Measurements from ENCODE around the gene CNKSR2. TPM values are rescaled to one million over a fixed set of nuclear protein-coding genes. Genes with fewer than 3 reads are reported as not detected.
"Not testable (repeated sequence)": the region's sequence is repeated elsewhere in the genome, so short reads cannot be mapped to it uniquely, and the experiment has no call there.

The CNKSR2 gene
- total and polyA plus RNA-seq, 2 experiments from 2014 or later = 1.5 to 10.3 TPM

DNA sequence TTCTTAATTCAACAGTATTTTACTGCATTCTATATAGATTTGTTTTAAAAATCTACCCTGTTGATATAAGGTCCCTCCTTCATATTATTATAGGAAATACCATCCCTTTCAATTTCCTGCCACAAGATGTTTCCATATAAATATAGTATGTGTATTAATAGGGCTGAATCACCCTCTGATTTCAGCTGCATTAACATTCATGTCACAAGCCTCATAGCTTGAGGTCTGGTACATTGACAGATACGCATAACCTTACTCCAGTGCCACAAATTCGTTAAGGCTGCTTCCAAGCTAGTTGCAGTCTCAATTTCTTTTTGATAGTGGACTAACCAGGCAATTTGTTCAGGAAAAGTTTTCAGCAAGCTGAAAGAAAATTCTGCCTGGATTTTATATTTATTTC is 155.6 kb downstream of the CNKSR2 start:
- H3K9me2 ChIP-seq (replicated peaks; ENCODE audit: insufficient read depth) = no peaks in the 10 kb centered on the region

DNA sequence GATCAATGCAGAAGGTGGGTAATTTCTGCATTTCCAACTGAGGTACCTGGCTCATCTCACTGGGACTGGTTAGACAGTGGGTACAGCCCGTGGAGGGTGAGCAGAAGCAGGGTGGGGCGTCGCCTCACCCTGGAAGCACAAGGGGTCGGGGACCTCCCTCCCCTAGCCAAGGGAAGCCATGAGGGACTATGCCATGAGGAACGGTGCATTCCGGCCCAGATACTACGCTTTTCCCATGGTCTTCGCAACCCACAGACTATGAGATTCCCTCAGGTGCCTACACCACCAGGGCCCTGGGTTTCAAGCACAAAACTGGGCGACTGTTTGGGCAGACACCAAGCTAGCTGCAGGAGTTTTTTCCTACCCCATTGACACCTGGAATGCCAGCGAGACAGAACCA is 170.4 kb downstream of the CNKSR2 start:
- H3K4me1 ChIP-seq (ENCODE audit: insufficient read depth); H3K9me2 ChIP-seq (replicated peaks; ENCODE audit: insufficient read depth); H2AFZ ChIP-seq; H3K4me3 ChIP-seq; H4K20me1 ChIP-seq (ENCODE audit: insufficient read depth, poor library complexity, severe bottlenecking); H3K79me2 ChIP-seq; H3K4me2 ChIP-seq; H3K27me3 ChIP-seq; H3K36me3 ChIP-seq (replicated peaks; ENCODE audit: insufficient read depth, low read depth); H3K27ac ChIP-seq; H3K9me3 ChIP-seq (ENCODE audit: low read depth); DNase-seq (ENCODE audit: low spot score): not testable (repeated sequence)
- WGBS (ENCODE audit: low lambda C conversion rate, missing lambda C conversion rate) = 86% methylated on average over 10 of the region's 10 CpGs

More for the DNA sequence above, 155.6 kb downstream of the CNKSR2 start:
- H3K36me3 ChIP-seq (replicated peaks; ENCODE audit: insufficient read depth, low read depth) = no peaks in the 10 kb centered on the region
- H3K9me3 ChIP-seq (ENCODE audit: low read depth) = no peaks in the 10 kb centered on the region
- H4K20me1 ChIP-seq (ENCODE audit: insufficient read depth, poor library complexity, severe bottlenecking) = no peaks in the 10 kb centered on the region
- WGBS (ENCODE audit: low lambda C conversion rate, missing lambda C conversion rate) = 56% methylated on average over 2 of the region's 2 CpGs
- H3K27me3 ChIP-seq = no peaks in the 10 kb centered on the region
- no peak overlapping the region for H3K4me2 ChIP-seq
- no peak overlapping the region for H2AFZ ChIP-seq
- no peaks in the 10 kb centered on the region for H3K4me1 ChIP-seq (ENCODE audit: insufficient read depth)
- no peaks in the 10 kb centered on the region for H3K79me2 ChIP-seq
- no peak for DNase-seq (ENCODE audit: low spot score)
- TF ChIP-seq, protein P1, sequence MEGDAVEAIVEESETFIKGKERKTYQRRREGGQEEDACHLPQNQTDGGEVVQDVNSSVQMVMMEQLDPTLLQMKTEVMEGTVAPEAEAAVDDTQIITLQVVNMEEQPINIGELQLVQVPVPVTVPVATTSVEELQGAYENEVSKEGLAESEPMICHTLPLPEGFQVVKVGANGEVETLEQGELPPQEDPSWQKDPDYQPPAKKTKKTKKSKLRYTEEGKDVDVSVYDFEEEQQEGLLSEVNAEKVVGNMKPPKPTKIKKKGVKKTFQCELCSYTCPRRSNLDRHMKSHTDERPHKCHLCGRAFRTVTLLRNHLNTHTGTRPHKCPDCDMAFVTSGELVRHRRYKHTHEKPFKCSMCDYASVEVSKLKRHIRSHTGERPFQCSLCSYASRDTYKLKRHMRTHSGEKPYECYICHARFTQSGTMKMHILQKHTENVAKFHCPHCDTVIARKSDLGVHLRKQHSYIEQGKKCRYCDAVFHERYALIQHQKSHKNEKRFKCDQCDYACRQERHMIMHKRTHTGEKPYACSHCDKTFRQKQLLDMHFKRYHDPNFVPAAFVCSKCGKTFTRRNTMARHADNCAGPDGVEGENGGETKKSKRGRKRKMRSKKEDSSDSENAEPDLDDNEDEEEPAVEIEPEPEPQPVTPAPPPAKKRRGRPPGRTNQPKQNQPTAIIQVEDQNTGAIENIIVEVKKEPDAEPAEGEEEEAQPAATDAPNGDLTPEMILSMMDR (IDR thresholded peaks at IDR 0.05; ENCODE audit: poor library complexity) = no peak
- no peak for TF ChIP-seq EZH2phosphoT487 (IDR thresholded peaks at IDR 0.05; ENCODE audit: low read depth, severe bottlenecking, unreplicated experiment)
- TF ChIP-seq EZH2 (IDR thresholded peaks at IDR 0.05; ENCODE audit: borderline replicate concordance) = no peak
- no peak overlapping the region for H3K4me3 ChIP-seq
- H3K27ac ChIP-seq = no peak overlapping the region

GRCh38 chrX:21559417-21559816 is 185.2 kb downstream of the CNKSR2 start:
- Histone ChIP-seq H3K4me2 (no peak overlapping the region), H3K4me1 (ENCODE audit: insufficient read depth) (no peaks in the 10 kb centered on the region), H3K9me3 (ENCODE audit: low read depth) (no peaks in the 10 kb centered on the region), H3K79me2 (no peaks in the 10 kb centered on the region), H3K9me2 (replicated peaks; ENCODE audit: insufficient read depth) (no peaks in the 10 kb centered on the region), H2AFZ (no peak overlapping the region), H3K27ac (no peak overlapping the region), H3K27me3 (no peaks in the 10 kb centered on the region), H3K4me3 (no peak overlapping the region), H4K20me1 (ENCODE audit: insufficient read depth, poor library complexity, severe bottlenecking) (no peaks in the 10 kb centered on the region), H3K36me3 (replicated peaks; ENCODE audit: insufficient read depth, low read depth) (no peaks in the 10 kb centered on the region)
- TF ChIP-seq, protein P1 (IDR thresholded peaks at IDR 0.05; ENCODE audit: poor library complexity) = no peak
- TF ChIP-seq EZH2phosphoT487 (IDR thresholded peaks at IDR 0.05; ENCODE audit: low read depth, severe bottlenecking, unreplicated experiment) (no peak), EZH2 (IDR thresholded peaks at IDR 0.05; ENCODE audit: borderline replicate concordance) (no peak)
- WGBS (ENCODE audit: low lambda C conversion rate, missing lambda C conversion rate) = 63% methylated on average over 2 of the region's 2 CpGs
- DNase-seq (ENCODE audit: low spot score) = no peak

DNA sequence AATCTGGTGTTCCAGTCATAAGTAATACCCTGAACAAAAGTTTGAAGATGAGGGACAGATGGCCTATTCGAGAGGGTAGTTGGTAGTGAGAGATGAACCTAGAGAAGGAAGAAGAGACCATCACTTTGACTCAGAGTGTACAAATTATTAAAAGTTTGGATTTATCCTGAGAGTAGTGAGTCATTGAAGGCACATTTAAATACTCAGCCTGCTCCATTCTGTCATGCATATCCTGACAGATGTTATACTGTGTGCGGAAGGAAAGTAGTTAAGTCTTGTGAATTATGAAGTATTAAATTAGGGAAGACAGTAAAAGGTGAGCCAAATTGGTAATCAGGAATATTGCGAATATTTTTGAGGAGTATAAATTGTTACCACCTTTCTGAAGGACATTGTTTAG is 190.8 kb downstream of the CNKSR2 start:
- TF ChIP-seq EZH2 (IDR thresholded peaks at IDR 0.05; ENCODE audit: borderline replicate concordance) = no peak
- TF ChIP-seq, protein P1 (IDR thresholded peaks at IDR 0.05; ENCODE audit: poor library complexity) = no peak
- Histone ChIP-seq H4K20me1 (ENCODE audit: insufficient read depth, poor library complexity, severe bottlenecking) (no peaks in the 10 kb centered on the region), H3K36me3 (replicated peaks; ENCODE audit: insufficient read depth, low read depth) (no peaks in the 10 kb centered on the region), H3K9me2 (replicated peaks; ENCODE audit: insufficient read depth) (no peaks in the 10 kb centered on the region), H3K27me3 (no peaks in the 10 kb centered on the region), H3K27ac (no peak overlapping the region), H2AFZ (no peak overlapping the region), H3K79me2 (no peaks in the 10 kb centered on the region), H3K4me1 (ENCODE audit: insufficient read depth) (no peaks in the 10 kb centered on the region), H3K4me2 (no peak overlapping the region), H3K4me3 (no peak overlapping the region), H3K9me3 (ENCODE audit: low read depth) (no peaks in the 10 kb centered on the region)
- WGBS (ENCODE audit: low lambda C conversion rate, missing lambda C conversion rate) = 89% methylated on average over 3 of the region's 3 CpGs
- no peak for DNase-seq (ENCODE audit: low spot score)

All from hepatocyte (in vitro differentiated cells).